ENCODE data around the gene ZFP36L1.

ZFP36L1 gene

GRCh38 chr14:68759937-68760336 lies 32.9 kb downstream of the ZFP36L1 start:
- DNase-seq: no peak

GRCh38 chr14:68759017-68759560 lies 33.8 kb downstream of the ZFP36L1 start:
- DNase-seq: no peak

- DNase-seq: no peak
Measured at GRCh38 chr14:68758301-68758700, 34.6 kb downstream of the ZFP36L1 start.

- no peak for DNase-seq
Measured at GRCh38 chr14:68757618-68758081, 35.2 kb downstream of the ZFP36L1 start.

GRCh38 chr14:68756734-68757133 lies 36.1 kb downstream of the ZFP36L1 start:
- no peak for DNase-seq

GRCh38 chr14:68756000-68756481 lies 36.8 kb downstream of the ZFP36L1 start:
- no peak for DNase-seq

- no peak for DNase-seq
Measured at GRCh38 chr14:68755016-68755353, 37.9 kb downstream of the ZFP36L1 start.

- DNase-seq: no peak
Measured at GRCh38 chr14:68753690-68754089, 39.2 kb downstream of the ZFP36L1 start.

- DNase-seq: no peak
Measured at GRCh38 chr14:68752271-68753006, 40.4 kb downstream of the ZFP36L1 start.

GRCh38 chr14:68749487-68750475 lies 43.1 kb downstream of the ZFP36L1 start:
- no peak for DNase-seq

- DNase-seq: no peak
Measured at GRCh38 chr14:68748691-68749090, 44.2 kb downstream of the ZFP36L1 start.

GRCh38 chr14:68748260-68748659 lies 44.6 kb downstream of the ZFP36L1 start:
- no peak for DNase-seq

- DNase-seq: no peak
Measured at GRCh38 chr14:68747393-68747792, 45.5 kb downstream of the ZFP36L1 start.

GRCh38 chr14:68744613-68745012 lies 48.3 kb downstream of the ZFP36L1 start:
- DNase-seq: no peak

GRCh38 chr14:68741839-68742470 lies 50.9 kb downstream of the ZFP36L1 start:
- DNase-seq: no peak

- no peak for DNase-seq
Measured at GRCh38 chr14:68741477-68741791, 51.4 kb downstream of the ZFP36L1 start.

GRCh38 chr14:68740788-68741476 lies 51.9 kb downstream of the ZFP36L1 start:
- no peak for DNase-seq

GRCh38 chr14:68739701-68740100 lies 53.2 kb downstream of the ZFP36L1 start:
- no peak for DNase-seq

GRCh38 chr14:68738559-68738958 lies 54.3 kb downstream of the ZFP36L1 start:
- no peak for DNase-seq
